Activated CD4-positive, alpha-beta T cell treated with anti-CD3 and anti-CD28 coated beads for 48 hours (primary cell): Measurements from ENCODE around the gene ATF7.
"Not testable (repeated sequence)": the region's sequence is repeated elsewhere in the genome, so short reads cannot be mapped to it uniquely, and the experiment has no call there.

Source experiments
- DNase-seq: peaks from one replicate; pipeline ENCODE4 v3.0.0-alpha.2; 2020

ATF7 gene

DNA sequence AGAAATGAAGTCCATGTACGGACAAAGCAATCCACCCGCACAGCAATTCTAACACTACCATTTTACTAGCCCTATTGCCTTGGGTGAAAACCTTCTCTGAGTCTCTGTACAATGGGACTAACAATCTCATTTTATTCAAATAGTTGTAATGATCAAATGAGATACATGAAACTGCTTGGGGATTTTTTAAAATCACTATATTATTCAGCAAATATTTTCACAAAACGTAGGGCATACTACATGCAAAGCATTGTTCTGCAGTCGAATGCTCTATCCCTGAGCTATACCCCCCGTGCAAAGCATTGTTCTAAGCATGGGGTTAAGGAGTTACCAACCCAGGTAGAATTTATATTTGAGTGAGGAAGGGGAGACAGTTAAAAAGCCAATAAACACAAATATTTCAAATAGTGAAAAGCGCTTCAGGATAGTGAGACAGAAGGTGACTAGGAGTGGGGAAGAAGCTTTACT, 554 bp upstream of the ATF7 start:
- DNase-seq = no peak

- DNase-seq = no peak
Measured at GRCh38 chr12:53625373-53625945, 723 bp downstream of the ATF7 start.

GRCh38 chr12:53624956-53625355, 1.2 kb downstream of the ATF7 start:
- DNase-seq = no peak

DNA sequence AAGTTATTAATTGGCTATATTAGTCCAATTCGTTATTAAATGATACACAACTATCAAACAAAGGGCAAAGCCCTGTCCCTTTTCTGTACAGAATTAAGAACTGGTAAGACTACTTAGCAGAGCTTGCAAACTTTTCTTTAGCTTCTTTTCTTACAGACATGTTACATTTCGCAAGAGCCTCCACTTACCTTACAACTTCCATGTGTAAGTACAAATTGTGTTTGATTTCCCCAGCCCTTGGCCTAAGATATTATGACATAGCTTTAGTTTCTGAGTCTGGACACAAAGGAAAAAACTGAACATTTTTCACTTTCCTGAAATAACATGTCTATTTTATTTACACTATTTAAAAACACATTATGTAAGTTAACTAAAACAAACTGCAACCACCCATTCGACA, 1.7 kb downstream of the ATF7 start:
- no peak for DNase-seq

DNA sequence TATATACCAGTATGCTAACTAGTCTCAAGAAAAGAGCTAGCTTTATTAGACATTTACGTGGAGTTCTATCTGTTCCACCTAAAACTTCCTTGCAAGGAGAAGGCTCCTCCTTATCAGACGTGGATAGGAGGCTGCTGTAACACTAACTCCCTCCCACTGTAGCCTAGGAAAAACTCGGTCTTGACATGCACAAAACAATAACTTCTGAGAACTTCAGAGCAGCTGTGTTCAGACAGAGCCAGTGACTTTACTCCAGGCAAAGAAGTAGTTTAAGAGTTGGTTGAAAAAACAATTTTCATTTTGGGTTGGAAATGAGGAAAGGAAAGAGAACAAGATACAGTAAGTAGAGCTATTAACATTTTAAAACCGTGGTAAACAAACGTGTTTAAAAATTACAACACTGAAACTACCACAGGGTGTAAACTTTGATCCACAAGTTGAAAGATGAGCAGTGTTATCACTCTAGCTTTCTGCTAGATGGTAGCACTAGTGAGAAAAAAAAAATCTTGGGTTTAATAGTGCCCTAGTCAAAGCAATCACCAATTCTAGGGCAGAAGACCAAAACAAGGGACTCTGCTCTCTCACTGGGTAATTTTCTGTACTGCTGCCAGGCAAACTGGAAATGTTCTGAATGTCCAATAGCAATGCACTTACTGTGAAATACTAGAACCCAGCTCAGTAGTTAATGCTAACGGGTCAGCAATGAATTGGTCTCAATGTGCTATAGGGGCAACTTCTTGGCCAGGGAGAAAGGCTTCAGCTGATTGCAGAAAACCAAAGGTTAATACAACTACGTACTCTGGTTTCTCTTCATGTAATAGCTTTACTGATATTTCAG, 2.4 kb downstream of the ATF7 start:
- no peak for DNase-seq

DNA sequence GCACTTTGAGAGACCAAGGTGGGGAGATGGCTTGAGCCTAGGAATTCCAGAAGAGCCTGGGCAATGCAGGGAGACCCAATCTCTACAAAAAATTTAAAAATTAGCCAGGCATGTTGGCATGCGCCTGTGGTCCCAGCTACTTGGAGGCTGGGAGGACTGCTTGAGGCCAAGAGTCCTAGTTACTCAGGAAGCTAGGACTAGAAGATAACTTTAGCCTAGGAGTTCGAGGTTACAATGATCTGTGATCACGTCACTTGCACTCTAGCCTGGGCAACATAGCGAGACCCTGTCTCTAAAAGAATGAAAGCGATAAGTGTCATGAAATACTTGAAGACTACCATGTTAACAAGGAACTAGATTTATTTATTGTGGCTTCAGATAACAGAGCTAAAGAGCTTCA, 3.5 kb downstream of the ATF7 start:
- no peak for DNase-seq

- DNase-seq = no peak
Measured at GRCh38 chr12:53618275-53618674, 7.9 kb downstream of the ATF7 start.

GRCh38 chr12:53617700-53618099, 8.5 kb downstream of the ATF7 start:
- no peak for DNase-seq

- no peak for DNase-seq
Measured at GRCh38 chr12:53616950-53617349, 9.2 kb downstream of the ATF7 start.

DNA sequence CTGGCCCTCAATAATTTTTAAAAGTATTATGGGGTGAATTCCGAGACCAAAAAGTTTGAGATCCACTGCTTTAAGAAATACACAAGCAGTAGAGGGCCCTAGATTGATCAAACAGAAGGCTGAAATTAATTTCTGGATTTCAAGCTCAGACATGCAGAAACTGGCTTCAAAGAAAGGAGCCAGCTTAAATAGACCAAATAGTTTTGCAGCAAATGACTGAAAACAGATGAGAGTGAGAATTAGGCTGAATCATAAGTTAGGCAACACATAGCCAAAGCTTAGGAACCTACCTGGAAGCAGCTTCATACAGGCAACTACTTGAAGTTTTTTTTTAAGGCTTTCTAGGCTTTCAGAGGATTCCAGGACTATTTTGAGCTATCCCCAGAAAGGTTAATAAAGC, 12.4 kb downstream of the ATF7 start:
- no peak for DNase-seq

- no peak for DNase-seq
Measured at GRCh38 chr12:53612978-53613377, 13.2 kb downstream of the ATF7 start.

DNA sequence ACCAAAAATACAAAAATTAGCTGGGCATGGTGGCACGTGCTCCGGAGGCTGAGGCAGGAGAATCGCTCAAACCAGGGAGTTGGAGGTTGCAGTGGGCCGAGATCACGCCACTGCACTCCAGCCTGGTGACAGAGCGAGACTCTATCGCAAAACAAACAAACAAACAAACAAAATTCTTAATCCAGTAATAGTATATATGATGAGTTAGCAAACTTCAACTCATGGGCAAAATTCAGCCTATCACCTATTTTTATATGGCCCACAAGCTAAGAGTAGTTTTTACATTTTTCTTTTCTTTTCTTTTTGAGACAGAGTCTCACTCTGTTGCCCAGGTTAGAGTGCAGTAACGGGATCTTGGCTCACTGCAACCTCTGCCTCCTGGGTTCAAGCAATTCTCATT, 14.9 kb downstream of the ATF7 start:
- DNase-seq = no peak

- not testable (repeated sequence) for DNase-seq
Measured at GRCh38 chr12:53606688-53607087, 19.5 kb downstream of the ATF7 start.

DNA sequence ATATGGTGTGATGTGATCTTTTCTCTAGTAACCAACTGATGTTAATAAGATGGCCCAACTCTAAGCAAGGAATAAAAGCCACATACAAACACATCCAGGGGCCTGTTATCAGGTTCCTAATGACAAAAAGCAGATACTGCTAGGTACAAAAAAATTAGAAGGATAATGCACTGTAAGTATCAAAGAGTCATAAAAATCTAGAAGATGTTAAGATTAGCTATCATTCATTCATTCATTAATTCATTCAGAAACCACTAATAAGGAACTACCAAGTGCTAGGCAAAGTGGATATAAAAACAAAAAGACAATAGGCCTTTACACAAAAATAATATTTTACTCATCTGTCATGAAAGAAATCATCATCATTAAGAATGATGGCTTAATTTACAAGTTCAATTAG, 21.6 kb downstream of the ATF7 start:
- no peak for DNase-seq

DNA sequence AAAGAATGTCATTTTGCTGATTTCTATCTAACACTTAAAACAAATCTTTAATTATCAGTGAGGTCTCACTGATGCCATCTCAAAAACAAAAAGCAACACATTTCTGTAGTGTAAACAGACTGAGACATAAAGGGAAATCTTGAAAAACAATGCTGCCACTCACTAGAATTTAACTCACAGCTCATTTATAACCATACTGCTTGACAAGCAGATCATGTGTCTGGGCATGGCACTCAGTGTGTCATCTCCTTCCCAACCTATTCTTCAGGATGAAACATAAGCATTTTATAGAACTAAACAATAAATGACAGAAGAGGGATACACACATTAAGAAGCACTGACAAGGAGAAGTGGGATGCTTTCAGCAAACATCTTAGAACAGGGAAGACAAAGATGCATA, 22.4 kb downstream of the ATF7 start:
- no peak for DNase-seq

- DNase-seq = no peak
Measured at GRCh38 chr12:53603196-53603595, 23.0 kb downstream of the ATF7 start.

DNA sequence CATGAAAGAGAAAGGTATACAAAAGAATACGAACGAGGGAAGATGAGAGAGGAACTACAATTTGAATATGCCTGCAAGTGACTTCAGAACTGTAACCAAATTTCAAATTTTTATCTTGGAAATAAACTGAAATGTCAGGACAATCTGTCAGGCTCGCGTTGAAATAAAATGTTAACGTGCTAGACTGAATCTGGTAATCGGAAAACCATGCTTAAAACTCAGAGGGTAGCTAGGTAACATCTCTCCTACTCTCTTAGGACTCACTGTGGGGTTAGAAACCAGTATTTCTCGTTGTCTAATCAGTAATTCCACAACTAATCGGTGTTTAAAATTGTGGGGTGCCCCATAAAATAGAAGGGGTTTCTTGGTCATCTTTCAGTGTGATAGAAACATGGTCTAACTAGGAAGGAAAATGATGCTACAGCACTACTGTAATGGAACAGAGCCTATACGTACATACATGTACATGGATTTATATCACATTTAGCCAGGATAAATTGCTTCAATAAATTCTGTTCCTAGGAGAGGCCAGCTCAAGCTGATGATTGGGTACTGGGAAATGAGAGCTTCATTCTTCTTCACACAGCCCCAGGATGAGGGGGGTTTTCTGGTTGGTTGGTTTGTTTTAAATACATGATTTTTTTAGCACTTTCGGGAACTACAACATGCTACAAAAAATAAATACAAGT, 23.9 kb downstream of the ATF7 start:
- no peak for DNase-seq

DNA sequence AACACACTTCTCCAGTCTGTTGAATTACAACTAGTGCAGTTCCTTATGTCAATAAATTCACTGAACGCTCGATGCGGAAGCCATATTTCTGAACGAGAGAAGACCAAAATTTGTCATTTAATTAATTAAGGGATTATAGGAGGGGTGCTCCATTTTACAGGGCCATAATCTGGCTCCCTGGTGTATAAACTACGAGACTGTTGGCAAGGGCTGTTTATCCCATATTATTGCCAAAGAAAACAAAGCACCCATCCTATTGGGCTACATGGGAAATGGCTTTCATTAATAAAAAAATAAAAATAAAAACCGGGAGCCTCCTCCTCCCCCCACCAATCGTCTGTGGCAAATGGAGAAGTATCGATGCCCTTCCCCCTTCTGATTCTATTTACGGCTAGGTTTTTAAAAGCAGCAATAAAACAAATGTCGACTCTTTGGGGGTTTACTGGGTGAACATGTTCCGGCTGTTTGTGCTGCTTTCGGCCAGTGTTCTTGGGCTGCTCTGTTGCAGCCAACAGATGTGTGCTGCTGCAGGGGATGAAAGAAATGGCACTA, 24.8 kb downstream of the ATF7 start:
- no peak for DNase-seq

- DNase-seq = no peak
Measured at GRCh38 chr12:53600490-53601295, 25.5 kb downstream of the ATF7 start.

DNA sequence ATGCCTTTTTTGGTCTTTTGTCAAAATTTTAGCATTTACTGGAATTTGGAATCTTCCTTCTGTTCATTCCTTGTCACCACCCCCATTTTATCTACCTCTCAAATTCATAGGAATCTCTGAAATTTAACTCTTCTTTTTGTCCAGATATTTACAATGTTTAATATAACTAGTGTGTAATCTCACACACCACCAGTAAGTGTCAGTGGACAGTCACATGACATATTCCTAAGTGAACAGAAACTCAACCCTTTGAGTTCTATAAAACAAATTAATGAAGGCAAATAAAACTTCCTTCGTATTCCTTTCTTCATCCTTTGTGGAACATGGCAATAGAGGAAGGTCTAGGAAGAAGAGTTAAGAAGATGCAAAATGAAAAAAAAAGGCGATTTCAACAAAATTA, 26.6 kb downstream of the ATF7 start:
- no peak for DNase-seq

GRCh38 chr12:53598971-53599370, 27.2 kb downstream of the ATF7 start:
- DNase-seq = not testable (repeated sequence)

DNA sequence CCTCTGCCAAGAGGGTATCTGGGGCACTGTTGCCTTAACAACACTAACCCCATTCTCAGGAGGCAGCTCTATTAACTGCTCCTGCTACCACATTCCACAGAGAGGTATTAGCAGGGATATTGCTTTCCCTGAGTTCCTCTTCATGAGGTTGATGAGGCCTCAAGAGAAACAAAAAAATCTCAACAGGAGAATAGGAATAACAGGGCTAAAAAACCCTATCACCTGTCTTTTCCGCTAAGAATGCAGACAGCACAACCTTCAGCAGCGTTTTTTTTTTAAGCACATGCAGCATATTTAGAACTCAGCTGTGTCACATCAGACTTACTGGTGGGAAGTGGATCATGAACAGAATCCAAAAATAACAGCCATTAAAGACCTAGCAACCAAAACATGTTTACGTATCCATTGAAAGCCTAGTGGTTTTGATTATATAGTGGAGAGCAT, 29.2 kb downstream of the ATF7 start:
- no peak for DNase-seq
